Ovary (tissue), 9 donors: ENCODE results near the gene CTSW. TPM values are rescaled to one million over a fixed set of nuclear protein-coding genes. Genes with fewer than 3 reads are reported as not detected.
A peak's percentile ranks its signal among the peaks of the same experiment; 100 is the strongest.

Experiments used
- DNase-seq, 5 donors: peaks; one replicate each; pipeline ENCODE4 v3.0.0-alpha.2; 2019 to 2020
- H3K27ac ChIP-seq, 2 donors: fragments of 200-600 bp; one replicate each; pipeline versions ENCODE4 v1.5.1 to v1.8.0; 2019 to 2022
- H3K27me3 ChIP-seq: fragments of 200-600 bp; one replicate; pipeline ENCODE4 v1.8.0; 2022
- H3K36me3 ChIP-seq: fragments of 200-600 bp; sonication (generic); one replicate; pipeline ENCODE4 v1.5.1; 2019
- H3K4me1 ChIP-seq: one replicate; pipeline ENCODE4 v1.8.1; 2013; ENCODE audit warnings: mild to moderate bottlenecking, moderate library complexity; ENCODE audit not compliant: insufficient read depth
- H3K4me3 ChIP-seq: fragments of 200-600 bp; sonication (generic); one replicate; pipeline ENCODE4 v1.5.1; 2017
- H3K9me3 ChIP-seq, 2 donors: fragments of 200-600 bp in 1 of 2; sonication (generic) in 1 of 2; one replicate each; pipeline versions ENCODE4 v1.5.1 to v1.8.1; 2013 to 2019; ENCODE audit warnings: mild to moderate bottlenecking in 1 of 2, moderate library complexity in 1 of 2
- CTCF ChIP-seq, 3 donors: fragments of 450-650 bp in 2 of 3; fragments of 200-600 bp in 1 of 3; IDR thresholded peaks; one replicate each; pipeline versions ENCODE4 v1.5.1 to v1.8.0; 2016 to 2022; ENCODE audit warnings: antibody characterized with exemption in 3 of 3, mild to moderate bottlenecking in 1 of 3
- EP300 ChIP-seq: sonication (generic); formaldehyde crosslinking; IDR thresholded peaks from one replicate; pipeline ENCODE4 v1.6.1; 2017; ENCODE audit warnings: antibody characterized with exemption
- POLR2A ChIP-seq: fragments of 450-650 bp; IDR thresholded peaks from one replicate; pipeline ENCODE4 v1.6.1; 2017; ENCODE audit warnings: antibody characterized with exemption, mild to moderate bottlenecking, moderate library complexity
- whole genome bisulfite sequencing, 3 donors: extraction: QIAGEN DNeasy Blood & Tissue Kit in 1 of 3; methylation state at CpG; one replicate each; pipeline versions ENCODE4 v1.1.5 to v1.1.7; 2013 to 2017; 5-methylcytosine and 5-hydroxymethylcytosine counted together
- intact Hi-C, 4 donors: fragments of 100-400 bp; cut with DNase I; formaldehyde crosslinking; loops; one replicate each; pipeline versions ENCODE4 v1.11.0 to v1.15.1; 2022 to 2023
- polyA plus RNA-seq, 2 donors: library from polyadenylated mRNA; stranded (reverse); fragments of 200-250 nt in 1 of 2; fragments of 350-450 nt in 1 of 2; fragmentation: Illumina TruSeq in 1 of 2; extraction: RNeasy Lipid Tissue Mini Kit (QIAGEN cat#74804) in 1 of 2; gene quantifications; one replicate each; pipeline ENCODE4 v1.2.3, GENCODE V29; 2013 to 2014
- total RNA-seq, 7 donors: library from RNA; depleted of rRNA in 2 of 7; stranded (reverse); fragments of >200 nt in 2 of 7; fragmentation: NEBNext Ultra II Directional in 3 of 7; extraction: Animal tissue kit (Norgen Biotek cat#: 25700) in 3 of 7; gene quantifications; one replicate each; pipeline versions ENCODE4 v1.1.0 to v1.2.4, GENCODE V29; 2016 to 2023
- donor health status: DM: no; HTN: no; CAD: no; lungs with moderate emphysema.
- donor health status: DM: no; HTN: no; CAD: no.
- donor health status: Bipolar disorder and iron deficiency.
- donor health status: DM: yes; HTN: yes; CAD: no.
- donor health status: DM: no; HTN: no; CAD: no.
- donor health status: DM: yes; HTN: yes; CAD: no.

The CTSW gene
- total and polyA plus RNA-seq, 9 donors = 0.30 to 1.3 (median 0.81) TPM

- H3K27ac ChIP-seq = peak overlapping the region; percentile 82 to 90
- DNase-seq = peak in 1 of 5 donors; percentile 49
- 4 to 8% (median 6%) methylated on average over 14 of the region's 14 CpGs for WGBS, 3 donors
- H3K4me1 ChIP-seq = peaks cover 3% of the 10 kb centered on the region
- intact Hi-C loops = no loop called here
- no peaks in the 10 kb centered on the region for H3K36me3 ChIP-seq
- no peaks in the 10 kb centered on the region for H3K27me3 ChIP-seq
- TF ChIP-seq EP300 = no peak
- no peaks in the 10 kb centered on the region for H3K9me3 ChIP-seq
- peak overlapping the region; percentile 78 for H3K4me3 ChIP-seq
These were observed 18.5 kb upstream of the CTSW start for GRCh38 chr11:65861165-65861505.

GRCh38 chr11:65861533-65862183, 18.0 kb upstream of the CTSW start:
- H3K4me1 ChIP-seq = peaks cover 2% of the 10 kb centered on the region
- DNase-seq = peak in 3 of 5 donors; percentile 27 to 58 (median 44)
- peak overlapping the region; percentile 78 for H3K4me3 ChIP-seq
- no peak for TF ChIP-seq EP300
- TF ChIP-seq POLR2A = no peak
- TF ChIP-seq CTCF (IDR thresholded peaks at IDR 0.05) = no peak
- H3K36me3 ChIP-seq = no peaks in the 10 kb centered on the region
- WGBS, 3 donors = 70 to 79% (median 76%) methylated on average over 13 of the region's 13 CpGs
- no peaks in the 10 kb centered on the region for H3K27me3 ChIP-seq
- intact Hi-C loops = no loop called here
- H3K27ac ChIP-seq = peak overlapping the region in 1 of 2 donors; percentile 90
- H3K9me3 ChIP-seq = no peaks in the 10 kb centered on the region

- DNase-seq = peak in 3 of 5 donors; percentile 24 to 36 (median 31)
- H3K4me3 ChIP-seq = no peak overlapping the region
- intact Hi-C loops = no loop called here
These were observed 17.4 kb upstream of the CTSW start for GRCh38 chr11:65862191-65862735.

GRCh38 chr11:65862941-65863888, 16.4 kb upstream of the CTSW start:
- no peak overlapping the region for H3K27ac ChIP-seq

More at GRCh38 chr11:65862191-65862735, 17.4 kb upstream of the CTSW start:
- TF ChIP-seq CTCF (IDR thresholded peaks at IDR 0.05) (no peak), EP300 (no peak), POLR2A (no peak)
- Histone ChIP-seq H3K9me3 (no peaks in the 10 kb centered on the region), H3K27ac (peak overlapping the region in 1 of 2 donors; percentile 18), H3K36me3 (no peaks in the 10 kb centered on the region), H3K27me3 (no peaks in the 10 kb centered on the region), H3K4me1 (no peaks in the 10 kb centered on the region)
- 73 to 92% (median 81%) methylated on average over 5 of the region's 5 CpGs for WGBS, 3 donors

More at GRCh38 chr11:65862941-65863888, 16.4 kb upstream of the CTSW start:
- Histone ChIP-seq H3K4me1 (no peaks in the 10 kb centered on the region), H3K27me3 (no peaks in the 10 kb centered on the region), H3K9me3 (no peaks in the 10 kb centered on the region), H3K36me3 (no peaks in the 10 kb centered on the region), H3K4me3 (no peak overlapping the region)
- peak in 3 of 5 donors; percentile 23 to 51 (median 29) for DNase-seq
- intact Hi-C loops = no loop called here
- no peak for TF ChIP-seq CTCF (IDR thresholded peaks at IDR 0.05)
- TF ChIP-seq POLR2A = no peak
- no peak for TF ChIP-seq EP300
- 79 to 82% (median 81%) methylated on average over 24 of the region's 24 CpGs for WGBS, 3 donors
